ENCODE data around the gene TTLL8. TPM values are rescaled to one million over a fixed set of nuclear protein-coding genes. Genes with fewer than 3 reads are reported as not detected.
A peak's percentile ranks its signal among the peaks of the same experiment; 100 is the strongest.
"Not testable (repeated sequence)": the region's sequence is repeated elsewhere in the genome, so short reads cannot be mapped to it uniquely, and the experiment has no call there.

The TTLL8 gene
- total RNA-seq, 2 donors from 2014 or later: not detected

DNA sequence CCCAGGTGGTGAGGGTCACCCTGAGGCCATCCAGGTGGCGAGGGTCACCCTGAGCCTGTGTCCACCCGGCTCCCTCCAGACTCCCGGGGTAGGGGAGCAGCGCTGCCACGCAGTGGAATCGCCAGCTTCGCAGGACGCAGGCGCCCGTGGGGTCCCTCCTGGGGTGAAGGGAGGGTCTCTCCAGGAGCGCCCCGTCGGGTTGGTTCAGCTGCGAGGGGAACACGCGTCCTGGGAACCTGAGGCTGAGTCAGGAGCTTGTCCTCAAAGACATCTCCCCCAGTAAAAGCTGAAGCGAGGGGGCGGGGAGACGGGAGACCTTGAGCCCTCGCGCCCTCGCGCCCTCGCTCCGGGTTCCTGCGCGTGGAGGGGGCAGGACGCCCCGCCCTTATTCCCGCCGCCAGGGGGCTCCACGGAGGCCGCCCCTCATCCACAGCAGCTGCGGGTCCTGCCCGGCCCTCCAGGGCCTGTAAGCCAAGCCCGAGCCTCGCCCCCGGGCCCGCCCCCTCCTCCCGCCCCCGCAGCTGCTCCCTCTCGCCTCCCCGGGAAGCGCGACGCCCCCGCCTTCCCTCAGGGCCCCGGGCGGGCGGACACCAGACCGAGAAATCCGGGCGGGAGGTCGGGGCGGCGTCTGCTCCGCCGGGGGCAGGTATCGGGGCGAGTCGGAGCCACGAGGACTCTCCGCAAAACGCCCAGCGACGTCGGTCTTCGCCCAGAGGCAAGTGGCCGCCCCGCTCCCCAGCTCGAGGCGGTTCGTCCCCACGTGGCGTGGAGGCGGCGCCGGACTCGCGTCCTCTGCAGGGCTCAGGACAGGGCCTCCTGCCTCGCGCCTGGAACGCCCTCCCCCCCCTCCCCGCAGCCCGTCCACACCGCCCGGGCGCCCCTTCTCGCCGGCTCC is 74.7 kb downstream of the TTLL8 start:
- ATAC-seq: peak; percentile 53
- Histone ChIP-seq H3K4me1 (peaks cover 10% of the 10 kb centered on the region), H3K27me3 (peaks cover 0 to 9% of the 10 kb centered on the region in 2 donors), H3K27ac (no peak overlapping the region), H3K4me3 (no peak overlapping the region), H3K9me3 (peaks cover 0 to 4% (median 0%) of the 10 kb centered on the region in 3 donors), H3K36me3 (replicated peaks in 1 of 2; ENCODE audit: insufficient read depth in 1 of 2, low read depth in 2 of 2) (no peaks in the 10 kb centered on the region)
- no peak for TF ChIP-seq POLR2A (IDR thresholded peaks at IDR 0.05)
- TF ChIP-seq, protein P1, sequence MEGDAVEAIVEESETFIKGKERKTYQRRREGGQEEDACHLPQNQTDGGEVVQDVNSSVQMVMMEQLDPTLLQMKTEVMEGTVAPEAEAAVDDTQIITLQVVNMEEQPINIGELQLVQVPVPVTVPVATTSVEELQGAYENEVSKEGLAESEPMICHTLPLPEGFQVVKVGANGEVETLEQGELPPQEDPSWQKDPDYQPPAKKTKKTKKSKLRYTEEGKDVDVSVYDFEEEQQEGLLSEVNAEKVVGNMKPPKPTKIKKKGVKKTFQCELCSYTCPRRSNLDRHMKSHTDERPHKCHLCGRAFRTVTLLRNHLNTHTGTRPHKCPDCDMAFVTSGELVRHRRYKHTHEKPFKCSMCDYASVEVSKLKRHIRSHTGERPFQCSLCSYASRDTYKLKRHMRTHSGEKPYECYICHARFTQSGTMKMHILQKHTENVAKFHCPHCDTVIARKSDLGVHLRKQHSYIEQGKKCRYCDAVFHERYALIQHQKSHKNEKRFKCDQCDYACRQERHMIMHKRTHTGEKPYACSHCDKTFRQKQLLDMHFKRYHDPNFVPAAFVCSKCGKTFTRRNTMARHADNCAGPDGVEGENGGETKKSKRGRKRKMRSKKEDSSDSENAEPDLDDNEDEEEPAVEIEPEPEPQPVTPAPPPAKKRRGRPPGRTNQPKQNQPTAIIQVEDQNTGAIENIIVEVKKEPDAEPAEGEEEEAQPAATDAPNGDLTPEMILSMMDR (IDR thresholded peaks at IDR 0.05): peak in 5 of 7 experiments; percentile 8 to 24 (median 16)
- intact Hi-C loops (cut with DNase I): loop anchor here (10.0 kb wide), 1 partner anchor 49 kb away; no protein-coding TSS in a partner anchor
- WGBS, 2 donors: 16 to 20% methylated on average over 3 to 77 of the region's 90 CpGs
- DNase-seq: peak in 3 of 4 donors; percentile 15 to 30 (median 17)

DNA sequence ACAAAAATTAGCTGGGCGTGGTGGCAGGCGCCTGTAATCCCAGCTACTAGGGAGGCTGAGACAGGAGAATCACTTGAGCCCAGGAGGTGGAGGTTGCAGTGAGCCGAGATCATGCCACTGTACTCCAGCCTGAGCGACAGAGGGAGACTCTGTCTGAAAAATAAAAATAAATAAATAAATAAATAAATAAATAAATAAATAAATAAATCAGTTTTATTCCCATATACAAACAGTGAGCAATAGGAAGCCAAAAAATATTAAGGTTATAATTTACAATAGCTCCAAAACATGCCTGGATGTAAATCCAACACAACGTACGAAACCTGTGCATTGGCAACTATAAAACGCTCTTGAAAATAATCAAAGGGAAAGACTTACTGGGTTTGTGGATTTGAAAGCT is 76.3 kb downstream of the TTLL8 start:
- not testable (repeated sequence) for DNase-seq; H3K36me3 ChIP-seq (replicated peaks in 1 of 2; ENCODE audit: insufficient read depth in 1 of 2, low read depth in 2 of 2); H3K4me3 ChIP-seq; H3K27ac ChIP-seq; ATAC-seq; H3K27me3 ChIP-seq; H3K9me3 ChIP-seq
- WGBS, 2 donors: 96% methylated on average over 7 of the region's 7 CpGs
- peaks cover 10% of the 10 kb centered on the region for H3K4me1 ChIP-seq
- intact Hi-C loops (cut with DNase I): loop anchor here (10.0 kb wide), 1 partner anchor 47 kb away; no protein-coding TSS in a partner anchor

DNA sequence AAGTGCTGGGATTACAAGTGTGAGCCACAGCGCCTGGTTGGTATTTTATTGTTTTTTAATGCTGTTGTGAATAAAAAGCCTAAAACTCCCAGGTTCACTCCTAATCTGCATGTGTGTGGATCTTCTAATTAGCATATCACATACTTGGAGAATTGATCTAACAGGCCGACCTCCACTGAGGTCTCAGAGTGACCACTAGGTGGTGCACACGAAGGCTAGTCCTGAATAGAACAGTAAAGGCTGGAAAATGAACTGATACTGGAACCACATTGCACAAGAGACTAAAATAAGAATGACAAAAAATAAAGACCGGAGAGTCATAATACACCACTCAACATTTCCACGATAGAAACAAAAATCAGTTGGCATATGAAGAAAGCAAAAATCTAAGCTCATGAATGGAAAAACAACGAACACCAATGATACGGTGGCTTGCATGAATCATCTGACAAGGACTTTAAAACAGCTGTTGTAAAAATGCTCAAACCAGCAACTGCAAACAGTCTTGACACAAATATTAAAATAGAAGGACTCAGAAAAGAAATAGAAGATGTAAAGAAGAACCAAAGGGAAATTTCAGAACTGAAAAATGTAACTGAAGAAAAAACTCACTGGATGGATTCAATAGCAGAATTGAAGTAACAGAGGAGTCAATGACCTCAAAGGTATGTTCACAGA is 78.4 kb downstream of the TTLL8 start:
- peak; percentile 77 for ATAC-seq
- H3K36me3 ChIP-seq (replicated peaks in 1 of 2; ENCODE audit: insufficient read depth in 1 of 2, low read depth in 2 of 2): no peaks in the 10 kb centered on the region
- DNase-seq: peak in 3 of 4 donors; percentile 43 to 65 (median 49)

DNA sequence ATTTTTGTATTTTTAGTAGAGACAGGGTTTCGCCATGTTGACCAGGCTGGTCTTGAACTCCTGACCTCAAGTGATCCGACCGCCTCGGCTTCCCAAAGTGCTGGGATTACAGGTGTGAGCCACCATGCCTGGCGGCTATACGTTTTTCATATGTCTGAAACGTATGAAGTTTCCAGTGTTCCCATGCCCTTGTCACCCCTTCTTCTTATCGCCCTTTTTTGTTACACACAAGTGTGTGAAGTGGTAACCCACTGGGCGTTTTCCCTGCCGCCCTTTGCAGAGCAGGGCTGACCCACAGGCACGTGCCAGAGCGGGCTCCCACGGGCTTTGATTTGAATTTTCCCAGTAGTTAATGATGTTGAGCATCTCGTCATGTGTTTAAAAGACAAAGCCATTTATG is 80.5 kb downstream of the TTLL8 start:
- WGBS, 2 donors: 88 to 92% methylated on average over 14 of the region's 14 CpGs

More for the DNA sequence above, 78.4 kb downstream of the TTLL8 start:
- Histone ChIP-seq H3K4me3 (no peak overlapping the region), H3K27me3 (peaks cover 0 to 9% of the 10 kb centered on the region in 2 donors), H3K9me3 (no peaks in the 10 kb centered on the region), H3K4me1 (peaks cover 10% of the 10 kb centered on the region), H3K27ac (no peak overlapping the region)
- TF ChIP-seq, protein P1 (IDR thresholded peaks at IDR 0.05): peak; percentile 17 to 64 (median 50)
- TF ChIP-seq POLR2A (IDR thresholded peaks at IDR 0.05): no peak
- intact Hi-C loops (cut with DNase I): loop anchor here (10.0 kb wide), 1 partner anchor 45 kb away; no protein-coding TSS in a partner anchor
- WGBS, 2 donors: 50 to 51% methylated on average over 7 of the region's 7 CpGs

More for the DNA sequence above, 80.5 kb downstream of the TTLL8 start:
- Histone ChIP-seq H3K27ac (no peak overlapping the region), H3K9me3 (no peaks in the 10 kb centered on the region), H3K27me3 (no peaks in the 10 kb centered on the region), H3K4me3 (no peak overlapping the region), H3K36me3 (replicated peaks in 1 of 2; ENCODE audit: insufficient read depth in 1 of 2, low read depth in 2 of 2) (no peaks in the 10 kb centered on the region), H3K4me1 (no peaks in the 10 kb centered on the region)
- TF ChIP-seq POLR2A (IDR thresholded peaks at IDR 0.05): no peak
- TF ChIP-seq, protein P1 (IDR thresholded peaks at IDR 0.05): no peak
- ATAC-seq (no peak), DNase-seq (peak in 1 of 4 donors; percentile 2)
- intact Hi-C loops (cut with DNase I): no loop called here
